ENCODE data around the gene PHAX.

DNA sequence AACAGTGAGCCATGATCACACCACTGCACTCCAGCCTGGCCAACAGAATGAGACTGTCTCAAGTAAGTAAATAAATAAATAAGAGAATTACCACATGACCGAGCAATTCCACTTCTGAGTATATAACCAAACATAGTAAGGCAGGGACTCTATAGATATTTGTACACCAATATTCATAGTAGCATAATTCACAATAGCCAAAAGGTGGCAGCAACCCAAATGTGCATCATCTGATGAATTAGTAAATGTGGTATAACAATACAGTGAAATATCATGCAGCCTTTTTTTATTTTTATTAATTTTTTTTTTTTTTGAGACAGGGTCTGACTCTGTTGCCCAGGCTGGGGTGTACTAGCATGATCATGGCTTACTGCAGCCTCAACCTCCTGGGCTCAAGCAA lies 38.8 kb upstream of the PHAX start:
- TF ChIP-seq, protein P1, sequence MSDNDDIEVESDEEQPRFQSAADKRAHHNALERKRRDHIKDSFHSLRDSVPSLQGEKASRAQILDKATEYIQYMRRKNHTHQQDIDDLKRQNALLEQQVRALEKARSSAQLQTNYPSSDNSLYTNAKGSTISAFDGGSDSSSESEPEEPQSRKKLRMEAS (IDR thresholded peaks at IDR 0.05), result no peak
- no peak for TF ChIP-seq NFIC (IDR thresholded peaks at IDR 0.05)

Data from Ishikawa (cell line).